ENCODE measurements around the gene KIF6. TPM values are rescaled to one million over a fixed set of nuclear protein-coding genes. Genes with fewer than 3 reads are reported as not detected.

Gene KIF6
- total RNA-seq, 2 experiments from 2014 or later, result 0.31 TPM; not detected in 1

GRCh38 chr6:39302669-39303424, 422.4 kb downstream of the KIF6 start:
- H3K27me3 Mint-ChIP-seq, result no peaks in the 10 kb centered on the region
- POLR2A ChIA-PET, result interaction anchor here (0.6 kb wide), 1 partner anchor 79 kb away, joined by 3 read pairs; no protein-coding TSS in a partner anchor
- DNase-seq, result peak; percentile 92
- H3K4me1 Mint-ChIP-seq (ENCODE audit: low read depth), result peaks cover 3% of the 10 kb centered on the region
- CTCF ChIA-PET, result interaction anchor here (0.6 to 11.6 kb wide), 44 partner anchors 10 to 431 kb away, joined by 3 to 469 read pairs (median 4); partner anchors contain the start of genes KCNK17, KCNK5 and SAYSD1
- H3K27ac Mint-ChIP-seq, result no peak overlapping the region
- intact Hi-C loops (cut with micrococcal nuclease), result loop anchor here (1.0 to 5.0 kb wide), 5 partner anchors 74 to 431 kb away; partner anchors contain the start of gene KCNK5
- H3K9me3 Mint-ChIP-seq, result no peaks in the 10 kb centered on the region
- H3K36me3 Mint-ChIP-seq, result no peaks in the 10 kb centered on the region
- peak overlapping the region; percentile 59 for H3K4me3 Mint-ChIP-seq

GRCh38 chr6:39302011-39302410, 423.2 kb downstream of the KIF6 start:
- Mint-ChIP-seq H3K4me3 (no peak overlapping the region), H3K9me3 (no peaks in the 10 kb centered on the region), H3K4me1 (ENCODE audit: low read depth) (peaks cover 3% of the 10 kb centered on the region), H3K27ac (no peak overlapping the region), H3K36me3 (no peaks in the 10 kb centered on the region), H3K27me3 (no peaks in the 10 kb centered on the region)
- no peak for DNase-seq
- intact Hi-C loops (cut with micrococcal nuclease), result loop anchor here (5.0 kb wide), 1 partner anchor 305 kb away; no protein-coding TSS in a partner anchor
- ChIA-PET CTCF (interaction anchor here (1.0 to 11.6 kb wide), 18 partner anchors 10 to 430 kb away, joined by 4 to 469 read pairs (median 11); partner anchors contain the start of gene SAYSD1), POLR2A (no interaction called here)

- intact Hi-C loops (cut with micrococcal nuclease), result loop anchor here (5.0 kb wide), 1 partner anchor 304 kb away; no protein-coding TSS in a partner anchor
- Mint-ChIP-seq H3K36me3 (no peaks in the 10 kb centered on the region), H3K27ac (no peak overlapping the region), H3K4me1 (ENCODE audit: low read depth) (peaks cover 3% of the 10 kb centered on the region), H3K9me3 (no peaks in the 10 kb centered on the region), H3K27me3 (no peaks in the 10 kb centered on the region), H3K4me3 (no peak overlapping the region)
- ChIA-PET POLR2A (no interaction called here), CTCF (interaction anchor here (0.9 to 11.6 kb wide), 8 partner anchors 8 to 430 kb away, joined by 3 to 469 read pairs (median 22); no protein-coding TSS in a partner anchor)
- DNase-seq, result no peak
Measured at GRCh38 chr6:39301606-39302005, 423.6 kb downstream of the KIF6 start.

GRCh38 chr6:39300739-39301138, 424.5 kb downstream of the KIF6 start:
- intact Hi-C loops (cut with micrococcal nuclease), result loop anchor here (5.0 kb wide), 1 partner anchor 303 kb away; no protein-coding TSS in a partner anchor
- Mint-ChIP-seq H3K9me3 (no peaks in the 10 kb centered on the region), H3K27ac (no peak overlapping the region), H3K27me3 (no peaks in the 10 kb centered on the region), H3K4me3 (no peak overlapping the region), H3K4me1 (ENCODE audit: low read depth) (peaks cover 3% of the 10 kb centered on the region), H3K36me3 (no peaks in the 10 kb centered on the region)
- ChIA-PET CTCF (interaction anchor here (0.6 to 11.6 kb wide), 7 partner anchors 9 to 429 kb away, joined by 3 to 469 read pairs (median 4); no protein-coding TSS in a partner anchor), POLR2A (no interaction called here)
- DNase-seq, result no peak

GRCh38 chr6:39298061-39298460, 427.1 kb downstream of the KIF6 start:
- Mint-ChIP-seq H3K4me1 (ENCODE audit: low read depth) (peaks cover 2% of the 10 kb centered on the region), H3K27ac (no peak overlapping the region), H3K36me3 (no peaks in the 10 kb centered on the region), H3K27me3 (no peaks in the 10 kb centered on the region), H3K9me3 (no peaks in the 10 kb centered on the region), H3K4me3 (no peak overlapping the region)
- ChIA-PET CTCF (interaction anchor here (1.6 kb wide), 1 partner anchor 131 kb away, joined by 6 read pairs; no protein-coding TSS in a partner anchor), POLR2A (no interaction called here)
- intact Hi-C loops (cut with micrococcal nuclease), result no loop called here
- DNase-seq, result no peak

GRCh38 chr6:39296745-39297640, 428.2 kb downstream of the KIF6 start:
- no peaks in the 10 kb centered on the region for H3K36me3 Mint-ChIP-seq
- CTCF ChIA-PET, result interaction anchor here (1.6 kb wide), 1 partner anchor 130 kb away, joined by 6 read pairs; no protein-coding TSS in a partner anchor

GRCh38 chr6:39295611-39296011, 429.6 kb downstream of the KIF6 start:
- Mint-ChIP-seq H3K27me3 (no peaks in the 10 kb centered on the region), H3K36me3 (no peaks in the 10 kb centered on the region), H3K9me3 (no peaks in the 10 kb centered on the region), H3K4me1 (ENCODE audit: low read depth) (no peaks in the 10 kb centered on the region), H3K4me3 (no peak overlapping the region), H3K27ac (no peak overlapping the region)
- POLR2A ChIA-PET, result no interaction called here
- intact Hi-C loops (cut with micrococcal nuclease), result no loop called here
- CTCF ChIA-PET, result interaction anchor here (1.8 kb wide), 1 partner anchor 130 kb away, joined by 4 read pairs; no protein-coding TSS in a partner anchor
- no peak for DNase-seq

More at GRCh38 chr6:39296745-39297640, 428.2 kb downstream of the KIF6 start:
- DNase-seq, result no peak
- Mint-ChIP-seq H3K9me3 (no peaks in the 10 kb centered on the region), H3K4me3 (no peak overlapping the region), H3K27me3 (no peaks in the 10 kb centered on the region), H3K4me1 (ENCODE audit: low read depth) (no peaks in the 10 kb centered on the region), H3K27ac (no peak overlapping the region)
- POLR2A ChIA-PET, result no interaction called here
- intact Hi-C loops (cut with micrococcal nuclease), result no loop called here

- intact Hi-C loops (cut with micrococcal nuclease), result no loop called here
- no peaks in the 10 kb centered on the region for H3K27me3 Mint-ChIP-seq
- no peak for DNase-seq
- H3K9me3 Mint-ChIP-seq, result no peaks in the 10 kb centered on the region
- no peak overlapping the region for H3K4me3 Mint-ChIP-seq
- H3K4me1 Mint-ChIP-seq (ENCODE audit: low read depth), result no peaks in the 10 kb centered on the region
- H3K27ac Mint-ChIP-seq, result no peak overlapping the region
- H3K36me3 Mint-ChIP-seq, result no peaks in the 10 kb centered on the region
- ChIA-PET CTCF (interaction anchor here (1.8 kb wide), 1 partner anchor 129 kb away, joined by 4 read pairs; no protein-coding TSS in a partner anchor), POLR2A (no interaction called here)
Measured at GRCh38 chr6:39294899-39295298, 430.3 kb downstream of the KIF6 start.

- Mint-ChIP-seq H3K27ac (no peak overlapping the region), H3K4me1 (ENCODE audit: low read depth) (no peaks in the 10 kb centered on the region), H3K36me3 (no peaks in the 10 kb centered on the region), H3K27me3 (no peaks in the 10 kb centered on the region), H3K4me3 (no peak overlapping the region), H3K9me3 (no peaks in the 10 kb centered on the region)
- ChIA-PET POLR2A (no interaction called here), CTCF (interaction anchor here (1.0 to 1.8 kb wide), 2 partner anchors 16 to 128 kb away, joined by 3 to 4 read pairs; no protein-coding TSS in a partner anchor)
- no peak for DNase-seq
- intact Hi-C loops (cut with micrococcal nuclease), result no loop called here
Measured at GRCh38 chr6:39294133-39294532, 431.1 kb downstream of the KIF6 start.

- Mint-ChIP-seq H3K27me3 (no peaks in the 10 kb centered on the region), H3K4me3 (no peak overlapping the region), H3K27ac (no peak overlapping the region), H3K4me1 (ENCODE audit: low read depth) (no peaks in the 10 kb centered on the region), H3K9me3 (no peaks in the 10 kb centered on the region), H3K36me3 (no peaks in the 10 kb centered on the region)
- ChIA-PET POLR2A (no interaction called here), CTCF (interaction anchor here (0.9 to 2.1 kb wide), 2 partner anchors 10 to 17 kb away, joined by 3 to 9 read pairs; no protein-coding TSS in a partner anchor)
- DNase-seq, result no peak
- intact Hi-C loops (cut with micrococcal nuclease), result no loop called here
Measured at GRCh38 chr6:39292637-39293036, 432.6 kb downstream of the KIF6 start.

GRCh38 chr6:39289490-39289889, 435.7 kb downstream of the KIF6 start:
- no peaks in the 10 kb centered on the region for H3K4me1 Mint-ChIP-seq (ENCODE audit: low read depth)
- no peak for DNase-seq
- no peak overlapping the region for H3K27ac Mint-ChIP-seq
- POLR2A ChIA-PET, result no interaction called here
- CTCF ChIA-PET, result no interaction called here
- peaks cover 5% of the 10 kb centered on the region for H3K27me3 Mint-ChIP-seq
- H3K4me3 Mint-ChIP-seq, result no peak overlapping the region
- intact Hi-C loops (cut with micrococcal nuclease), result no loop called here
- H3K36me3 Mint-ChIP-seq, result no peaks in the 10 kb centered on the region
- no peaks in the 10 kb centered on the region for H3K9me3 Mint-ChIP-seq
